Bone marrow (tissue), 2 donors: ENCODE results near the gene ALG1L2.
"Not testable (repeated sequence)": the region's sequence is repeated elsewhere in the genome, so short reads cannot be mapped to it uniquely, and the experiment has no call there.

Source experiments
- DNase-seq, 2 donors: peaks; one replicate each; lab custom pipeline; 2025; lab: John Stamatoyannopoulos, UW

ALG1L2 gene

DNA sequence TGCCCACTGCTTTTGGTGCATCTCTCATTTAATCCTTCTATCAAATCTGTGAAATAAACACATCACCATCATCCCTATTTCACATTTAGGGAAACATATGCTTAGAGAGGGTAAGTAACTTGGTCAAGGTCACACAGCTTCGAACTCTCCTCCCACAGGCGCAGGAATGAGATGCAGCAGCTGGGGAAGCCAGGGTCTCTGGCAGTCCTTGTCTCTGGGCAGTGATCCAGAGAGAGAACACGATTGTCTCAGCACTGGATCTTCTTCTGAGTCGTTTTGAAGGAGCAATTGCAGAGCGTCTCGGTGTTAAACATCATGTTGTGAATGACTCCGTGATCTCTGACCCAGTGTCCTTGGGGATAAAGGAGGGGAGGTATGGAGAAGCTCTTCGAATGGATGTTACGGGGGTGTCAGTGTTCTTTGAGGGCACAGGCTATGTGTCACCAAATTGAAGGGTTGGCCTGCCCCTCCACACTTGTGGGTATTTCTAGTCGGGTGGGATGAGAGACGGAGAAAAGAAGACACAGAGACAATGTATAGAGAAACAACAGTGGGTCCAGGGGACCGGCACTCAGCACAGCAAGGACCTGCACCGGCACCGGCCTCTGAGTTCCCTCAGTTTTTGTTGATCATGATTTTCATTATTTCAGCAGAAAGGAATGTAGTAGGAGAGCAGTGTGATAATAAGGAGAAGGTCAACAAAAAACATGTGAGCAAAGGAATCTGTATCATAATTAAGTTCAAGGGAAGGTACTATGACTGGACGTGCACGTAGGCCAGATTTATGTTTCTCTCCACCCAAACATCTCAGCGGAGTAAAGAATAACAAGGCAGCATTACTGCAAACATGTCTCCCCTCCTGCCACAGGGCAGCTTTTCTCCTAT, 41.5 kb downstream of the ALG1L2 start:
- not testable (repeated sequence) for DNase-seq

DNA sequence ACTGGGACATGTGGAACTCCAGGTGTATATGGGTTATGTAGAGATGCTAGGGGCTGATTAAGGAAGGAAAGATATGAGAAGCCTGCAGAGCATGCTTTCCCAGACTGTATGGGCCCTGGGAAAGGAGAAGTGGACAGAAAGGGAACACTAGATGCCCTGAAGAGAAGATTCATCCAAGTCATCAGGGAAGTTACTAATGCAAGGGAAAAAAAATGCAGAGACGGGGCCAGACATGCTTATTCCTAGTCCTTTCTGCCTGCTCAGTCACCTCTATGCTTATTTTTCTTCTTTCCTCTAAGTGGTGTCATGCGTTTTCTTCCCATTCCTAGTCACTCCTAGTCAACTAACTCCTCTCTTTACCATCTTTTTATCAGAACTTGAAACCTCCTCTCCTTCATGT, 43.8 kb downstream of the ALG1L2 start:
- DNase-seq = not testable (repeated sequence)

DNA sequence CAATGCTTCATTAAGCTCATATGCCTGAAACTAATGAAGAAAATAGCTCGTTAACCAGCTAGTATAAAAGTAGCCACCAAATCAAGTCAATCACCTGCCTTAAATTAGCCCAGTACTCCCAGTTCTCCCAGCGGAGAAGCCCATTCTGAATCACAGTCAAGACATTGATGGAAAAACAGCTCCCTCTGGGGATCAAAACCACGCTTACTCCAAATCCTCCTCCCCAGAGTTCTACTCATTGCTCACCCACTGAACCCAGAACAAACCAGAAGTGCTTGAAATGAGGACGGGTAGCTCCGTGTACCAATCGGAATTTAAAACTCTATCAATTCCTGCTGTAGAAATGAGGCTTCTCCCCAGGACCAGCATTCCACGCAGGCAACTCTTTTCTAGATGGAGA, 54.7 kb downstream of the ALG1L2 start:
- DNase-seq = not testable (repeated sequence)

DNA sequence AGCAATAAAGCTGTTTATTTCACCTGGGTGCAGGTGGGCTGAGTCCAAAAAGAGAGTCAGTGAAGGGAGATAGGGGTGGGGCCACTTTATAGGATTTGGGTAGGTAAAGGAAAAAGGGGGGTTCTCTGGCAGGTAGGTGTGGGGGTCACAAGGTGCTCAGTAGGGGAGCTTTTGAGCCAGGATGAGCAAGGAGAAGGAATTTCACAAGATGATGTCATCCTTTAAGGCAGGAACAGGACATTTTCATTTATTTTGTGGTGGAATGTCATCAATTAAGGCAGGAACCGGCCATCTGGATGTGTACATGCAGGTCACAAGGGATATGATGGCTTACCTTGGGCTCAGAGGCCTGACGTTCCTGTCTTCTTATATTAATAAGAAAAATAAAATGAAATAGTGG, 56.1 kb downstream of the ALG1L2 start:
- not testable (repeated sequence) for DNase-seq

DNA sequence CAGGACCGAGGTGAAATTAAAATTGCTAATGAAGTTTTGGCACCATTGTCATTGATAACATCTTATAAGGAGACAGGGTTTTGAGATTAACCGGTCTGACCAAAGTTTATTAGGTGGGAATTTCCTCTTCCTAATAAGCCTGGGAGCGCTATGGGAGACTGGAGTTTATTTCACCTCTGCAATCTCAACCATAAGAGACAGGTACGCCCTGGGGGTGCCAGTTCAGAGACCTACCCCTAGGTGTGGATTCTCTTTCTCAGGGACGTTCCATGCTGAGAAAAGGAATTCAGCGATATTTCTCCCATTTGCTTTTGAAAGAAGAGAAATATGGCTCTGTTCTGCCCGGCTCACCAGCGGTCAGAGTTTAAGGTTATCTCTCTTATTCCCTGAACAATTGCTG, 57.4 kb downstream of the ALG1L2 start:
- not testable (repeated sequence) for DNase-seq

DNA sequence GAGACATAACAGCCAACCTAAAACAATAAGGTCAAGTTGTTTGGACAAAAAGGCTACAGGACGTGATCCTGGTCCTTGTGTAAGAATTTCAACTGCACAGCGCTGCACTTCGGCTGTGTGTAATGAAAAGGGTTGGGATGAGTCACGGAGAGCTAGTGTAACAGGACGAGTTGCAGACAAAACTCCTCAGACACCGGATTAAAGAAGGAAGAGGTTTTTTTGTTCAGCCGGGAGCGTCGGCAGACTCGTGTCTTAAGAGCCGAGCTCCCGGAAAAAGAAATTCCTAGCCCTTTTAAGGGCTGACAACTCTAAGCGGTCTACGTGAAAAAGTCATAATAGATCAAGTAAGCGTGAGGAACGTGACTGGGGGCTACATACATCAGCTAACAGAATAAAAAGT, 59.1 kb downstream of the ALG1L2 start:
- not testable (repeated sequence) for DNase-seq

DNA sequence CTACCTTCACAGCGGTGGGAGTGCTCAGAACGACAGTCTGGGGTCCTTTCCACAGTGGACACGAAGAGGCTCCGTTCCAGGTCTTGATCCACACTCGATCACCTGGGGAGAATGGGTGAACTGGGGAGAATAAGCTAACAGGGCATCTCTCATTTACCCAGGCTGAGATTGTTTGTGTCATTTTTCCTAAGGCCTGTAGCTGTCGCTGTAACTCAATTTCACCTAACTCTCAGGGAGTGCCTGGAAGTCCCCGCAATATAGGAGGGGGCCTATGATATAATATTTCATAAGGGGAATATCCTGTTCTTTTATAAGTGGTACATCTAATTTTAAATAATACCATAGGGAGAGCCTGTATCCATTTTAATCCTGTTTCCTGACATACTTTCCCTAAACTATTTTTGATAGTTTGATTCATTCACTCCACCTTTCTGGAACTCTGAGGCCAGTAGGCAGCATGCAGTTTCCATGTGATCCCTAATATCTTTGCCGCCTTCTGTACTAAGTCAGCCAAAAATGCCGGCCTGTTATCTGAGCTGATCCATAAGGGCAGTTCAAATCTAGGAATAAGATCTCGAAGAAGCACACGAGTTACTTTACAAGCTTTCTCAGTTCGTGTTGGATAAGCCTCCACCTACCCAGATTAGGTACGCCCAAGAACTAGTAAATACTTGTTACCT, 62.2 kb downstream of the ALG1L2 start:
- not testable (repeated sequence) for DNase-seq

DNA sequence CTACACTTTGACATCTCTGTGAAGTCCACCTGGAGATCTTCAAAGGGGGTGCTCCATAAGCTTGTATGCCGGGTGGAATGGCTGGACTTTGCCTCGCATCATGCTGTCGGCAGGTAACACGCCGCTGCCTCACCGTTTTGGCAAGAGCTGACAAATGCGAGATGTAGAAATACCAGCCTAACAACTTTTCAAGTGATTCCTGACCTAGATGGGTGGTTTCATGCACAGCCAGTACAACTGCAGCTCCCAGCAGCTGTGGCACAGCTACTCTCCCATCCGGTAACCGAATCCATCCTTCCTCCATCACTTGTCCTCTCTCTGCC, 62.7 kb downstream of the ALG1L2 start:
- not testable (repeated sequence) for DNase-seq

DNA sequence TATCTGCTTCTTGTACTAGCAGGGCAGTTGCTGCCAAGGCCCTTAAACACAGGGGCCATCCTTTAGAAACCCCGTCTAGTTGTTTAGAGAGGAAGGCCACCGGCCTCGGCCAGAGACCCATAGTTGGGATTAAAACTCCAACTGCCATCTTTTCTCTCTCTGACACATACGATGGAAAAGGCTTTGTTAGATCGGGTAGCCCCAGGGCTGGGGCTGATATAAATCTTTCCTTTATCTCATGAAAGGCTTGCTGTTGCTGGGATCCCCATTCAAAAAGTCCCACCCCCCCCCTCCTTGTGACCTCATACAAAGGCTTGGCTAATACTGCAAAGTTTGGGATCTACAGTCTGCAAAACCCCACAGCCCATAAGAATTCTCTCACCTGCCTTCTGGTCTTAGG, 63.8 kb downstream of the ALG1L2 start:
- not testable (repeated sequence) for DNase-seq

DNA sequence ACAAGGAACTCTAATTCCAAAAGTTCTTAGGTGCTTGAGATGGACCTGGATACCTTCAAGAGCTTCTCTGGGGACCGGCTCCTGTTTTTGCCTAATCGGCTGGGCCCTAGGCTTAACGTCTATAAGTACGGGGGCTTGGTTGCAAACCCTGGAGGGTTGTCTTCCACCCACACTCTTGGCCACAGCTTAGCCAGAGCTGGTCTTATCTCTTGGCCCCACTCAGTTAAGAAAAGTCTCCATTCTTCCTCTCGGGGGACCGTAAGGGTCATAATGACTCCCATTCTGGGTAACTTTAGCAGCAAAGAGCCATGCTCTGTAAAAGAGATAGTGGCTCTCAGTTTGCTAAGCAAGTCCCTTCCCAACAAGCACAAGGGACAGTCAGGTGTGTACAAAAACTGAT, 64.8 kb downstream of the ALG1L2 start:
- not testable (repeated sequence) for DNase-seq
